Activated T-helper 2 cell treated with anti-CD3 and anti-CD28 coated beads, Interferon-gamma antibody, Interleukin-2, Interleukin-4, amounts not matched to agents 10 μg/mL and 5 μg/mL and 100 μg/mL, durations not matched to agents 14 hours and 24 hours and 36 hours (primary cell): Measurements from ENCODE around the gene MRPL1. TPM values are rescaled to one million over a fixed set of nuclear protein-coding genes. Genes with fewer than 3 reads are reported as not detected.
A peak's percentile ranks its signal among the peaks of the same experiment; 100 is the strongest.
"Not testable (repeated sequence)": the region's sequence is repeated elsewhere in the genome, so short reads cannot be mapped to it uniquely, and the experiment has no call there.

Experiments used
- DNase-seq: peaks from one replicate; pipeline ENCODE4 v3.0.0; 2021; ENCODE audit warnings: low spot score
- H3K27ac Mint-ChIP-seq: one replicate; pipeline ENCODE4 v1.8.0; 2021; ENCODE audit warnings: mixed read lengths
- H3K27me3 Mint-ChIP-seq: one replicate; pipeline ENCODE4 v1.8.0; 2021; ENCODE audit warnings: low read depth, mixed read lengths
- H3K36me3 Mint-ChIP-seq: one replicate; pipeline ENCODE4 v1.8.0; 2021; ENCODE audit warnings: low read depth, mixed read lengths
- H3K4me1 Mint-ChIP-seq: one replicate; pipeline ENCODE4 v1.8.0; 2021; ENCODE audit warnings: low read depth, mixed read lengths
- H3K4me3 Mint-ChIP-seq: one replicate; pipeline ENCODE4 v1.8.0; 2021; ENCODE audit warnings: low read depth, mild to moderate bottlenecking, moderate library complexity, mixed read lengths
- H3K9me3 Mint-ChIP-seq: one replicate; pipeline ENCODE4 v1.8.0; 2021; ENCODE audit warnings: mixed read lengths
- intact Hi-C: fragments of 100-400 bp; cut with micrococcal nuclease; formaldehyde crosslinking; loops from one replicate; pipeline ENCODE4 v1.15.1; 2023
- total RNA-seq: library from RNA; stranded (reverse); gene quantifications from 2 replicates; pipeline ENCODE4 v1.2.3, GENCODE V29; 2022

The MRPL1 gene
- total RNA-seq, 1 donor from 2014 or later: 50.6 TPM

- Mint-ChIP-seq H3K27me3 (no peaks in the 10 kb centered on the region), H3K4me3 (no peak overlapping the region), H3K36me3 (peaks cover 44% of the 10 kb centered on the region), H3K4me1 (no peaks in the 10 kb centered on the region), H3K27ac (no peak overlapping the region), H3K9me3 (peaks cover 15% of the 10 kb centered on the region)
- no peak for DNase-seq
- intact Hi-C loops: no loop called here
Observed at GRCh38 chr4:77930154-77930639, 67.6 kb downstream of the MRPL1 start.

- peaks cover 38% of the 10 kb centered on the region for H3K36me3 Mint-ChIP-seq
- no peak overlapping the region for H3K4me3 Mint-ChIP-seq
- no peaks in the 10 kb centered on the region for H3K4me1 Mint-ChIP-seq
- H3K9me3 Mint-ChIP-seq: peaks cover 9% of the 10 kb centered on the region
- H3K27me3 Mint-ChIP-seq: no peaks in the 10 kb centered on the region
- intact Hi-C loops: no loop called here
- DNase-seq: no peak
- H3K27ac Mint-ChIP-seq: no peak overlapping the region
Observed at GRCh38 chr4:77930876-77931275, 68.2 kb downstream of the MRPL1 start.

- Mint-ChIP-seq H3K4me3 (no peak overlapping the region), H3K27ac (no peak overlapping the region), H3K36me3 (peaks cover 36% of the 10 kb centered on the region), H3K9me3 (peaks cover 4% of the 10 kb centered on the region), H3K27me3 (no peaks in the 10 kb centered on the region), H3K4me1 (no peaks in the 10 kb centered on the region)
- DNase-seq: no peak
- intact Hi-C loops: no loop called here
Observed at GRCh38 chr4:77931452-77932135, 69.0 kb downstream of the MRPL1 start.

- no peaks in the 10 kb centered on the region for H3K27me3 Mint-ChIP-seq
- DNase-seq: no peak
- no peak overlapping the region for H3K27ac Mint-ChIP-seq
- H3K36me3 Mint-ChIP-seq: peaks cover 75% of the 10 kb centered on the region
- H3K4me3 Mint-ChIP-seq: no peak overlapping the region
- H3K9me3 Mint-ChIP-seq: peaks cover 29% of the 10 kb centered on the region
- intact Hi-C loops: no loop called here
- peaks cover 4% of the 10 kb centered on the region for H3K4me1 Mint-ChIP-seq
Observed at GRCh38 chr4:77938560-77938959, 75.9 kb downstream of the MRPL1 start.

- H3K4me3 Mint-ChIP-seq, H3K27me3 Mint-ChIP-seq, DNase-seq, H3K27ac Mint-ChIP-seq, intact Hi-C loops: not testable (repeated sequence)
- H3K9me3 Mint-ChIP-seq: peaks cover 34% of the 10 kb centered on the region
- H3K4me1 Mint-ChIP-seq: peaks cover 13% of the 10 kb centered on the region
- H3K36me3 Mint-ChIP-seq: peaks cover 56% of the 10 kb centered on the region
Observed at GRCh38 chr4:77945929-77946328, 83.3 kb downstream of the MRPL1 start.

GRCh38 chr4:77950203-77950602 is 87.6 kb downstream of the MRPL1 start:
- Mint-ChIP-seq H3K4me3 (no peak overlapping the region), H3K36me3 (peaks cover 49% of the 10 kb centered on the region), H3K4me1 (peaks cover 9% of the 10 kb centered on the region), H3K27ac (no peak overlapping the region), H3K27me3 (no peaks in the 10 kb centered on the region), H3K9me3 (peaks cover 6% of the 10 kb centered on the region)
- intact Hi-C loops: no loop called here
- no peak for DNase-seq

- H3K4me3 Mint-ChIP-seq: no peak overlapping the region
- no peak for DNase-seq
- H3K9me3 Mint-ChIP-seq: no peaks in the 10 kb centered on the region
- peak overlapping the region; percentile 33 for H3K27ac Mint-ChIP-seq
- H3K27me3 Mint-ChIP-seq: no peaks in the 10 kb centered on the region
- H3K36me3 Mint-ChIP-seq: peaks cover 36% of the 10 kb centered on the region
- H3K4me1 Mint-ChIP-seq: peaks cover 9% of the 10 kb centered on the region
- intact Hi-C loops: no loop called here
Observed at GRCh38 chr4:77952457-77952856, 89.8 kb downstream of the MRPL1 start.

GRCh38 chr4:77954690-77955089 is 92.1 kb downstream of the MRPL1 start:
- no peak overlapping the region for H3K4me3 Mint-ChIP-seq
- no peak overlapping the region for H3K27ac Mint-ChIP-seq
- peaks cover 9% of the 10 kb centered on the region for H3K4me1 Mint-ChIP-seq
- no peaks in the 10 kb centered on the region for H3K27me3 Mint-ChIP-seq
- intact Hi-C loops: no loop called here
- H3K9me3 Mint-ChIP-seq: no peaks in the 10 kb centered on the region
- no peak for DNase-seq
- H3K36me3 Mint-ChIP-seq: peaks cover 36% of the 10 kb centered on the region

- DNase-seq: no peak
- Mint-ChIP-seq H3K4me3 (no peak overlapping the region), H3K9me3 (no peaks in the 10 kb centered on the region), H3K27ac (no peak overlapping the region), H3K27me3 (no peaks in the 10 kb centered on the region), H3K4me1 (peaks cover 5% of the 10 kb centered on the region), H3K36me3 (peaks cover 23% of the 10 kb centered on the region)
- intact Hi-C loops: no loop called here
Observed at GRCh38 chr4:77956917-77957316, 94.3 kb downstream of the MRPL1 start.

- peaks cover 3% of the 10 kb centered on the region for H3K27me3 Mint-ChIP-seq
- H3K9me3 Mint-ChIP-seq: no peaks in the 10 kb centered on the region
- peaks cover 3% of the 10 kb centered on the region for H3K4me1 Mint-ChIP-seq
- no peak for DNase-seq
- intact Hi-C loops: loop anchor here (1.0 kb wide), 1 partner anchor 558 kb away; no protein-coding TSS in a partner anchor
- peaks cover 8% of the 10 kb centered on the region for H3K36me3 Mint-ChIP-seq
- H3K4me3 Mint-ChIP-seq: no peak overlapping the region
- no peak overlapping the region for H3K27ac Mint-ChIP-seq
Observed at GRCh38 chr4:77958897-77959296, 96.3 kb downstream of the MRPL1 start.

- H3K4me1 Mint-ChIP-seq: peaks cover 3% of the 10 kb centered on the region
- no peak overlapping the region for H3K4me3 Mint-ChIP-seq
- H3K27me3 Mint-ChIP-seq: peaks cover 5% of the 10 kb centered on the region
- no peaks in the 10 kb centered on the region for H3K9me3 Mint-ChIP-seq
- peaks cover 2% of the 10 kb centered on the region for H3K36me3 Mint-ChIP-seq
- H3K27ac Mint-ChIP-seq: no peak overlapping the region
- no peak for DNase-seq
- intact Hi-C loops: loop anchor here (1.0 to 5.0 kb wide), 2 partner anchors 558 to 903 kb away; no protein-coding TSS in a partner anchor
Observed at GRCh38 chr4:77959566-77960338, 97.1 kb downstream of the MRPL1 start.

GRCh38 chr4:77960367-77960766 is 97.7 kb downstream of the MRPL1 start:
- Mint-ChIP-seq H3K4me3 (no peak overlapping the region), H3K9me3 (no peaks in the 10 kb centered on the region), H3K36me3 (no peaks in the 10 kb centered on the region), H3K4me1 (peaks cover 3% of the 10 kb centered on the region), H3K27me3 (peaks cover 5% of the 10 kb centered on the region), H3K27ac (no peak overlapping the region)
- no peak for DNase-seq
- intact Hi-C loops: loop anchor here (5.0 kb wide), 1 partner anchor 902 kb away; no protein-coding TSS in a partner anchor

GRCh38 chr4:77963004-77963403 is 100.4 kb downstream of the MRPL1 start:
- peaks cover 3% of the 10 kb centered on the region for H3K4me1 Mint-ChIP-seq
- H3K36me3 Mint-ChIP-seq: no peaks in the 10 kb centered on the region
- H3K4me3 Mint-ChIP-seq: no peak overlapping the region
- intact Hi-C loops: loop anchor here (5.0 kb wide), 1 partner anchor 899 kb away; no protein-coding TSS in a partner anchor
- H3K27ac Mint-ChIP-seq: no peak overlapping the region
- no peak for DNase-seq
- peaks cover 10% of the 10 kb centered on the region for H3K27me3 Mint-ChIP-seq
- H3K9me3 Mint-ChIP-seq: no peaks in the 10 kb centered on the region
